ENCODE data around the gene TRANK1.
A peak's percentile ranks its signal among the peaks of the same experiment; 100 is the strongest.
"Not testable (repeated sequence)": the region's sequence is repeated elsewhere in the genome, so short reads cannot be mapped to it uniquely, and the experiment has no call there.

Gene TRANK1

GRCh38 chr3:36957063-36957462 lies 12.2 kb upstream of the TRANK1 start:
- DNase-seq (ENCODE audit: low read depth in 2 of 2), result no peak

DNA sequence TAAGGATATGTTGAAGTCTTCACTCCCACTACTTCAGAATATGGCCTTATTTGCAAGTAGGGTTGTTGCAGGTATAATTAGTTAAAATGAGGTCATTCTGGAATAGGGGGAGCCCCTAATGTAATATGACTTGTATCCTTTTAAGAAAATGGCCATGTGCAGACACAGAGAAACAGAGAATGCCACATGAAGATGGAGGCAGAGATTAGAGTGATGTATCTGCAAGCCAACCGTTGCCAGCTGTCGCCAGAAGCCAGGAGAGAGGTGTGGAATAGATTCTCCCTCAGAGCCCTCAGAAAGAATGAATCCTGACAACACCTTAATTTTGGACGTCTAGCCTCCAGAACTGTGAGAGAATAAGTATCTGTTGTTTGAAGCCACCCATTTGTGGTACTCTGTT lies 11.3 kb upstream of the TRANK1 start:
- DNase-seq (ENCODE audit: low read depth in 2 of 2), result no peak

DNA sequence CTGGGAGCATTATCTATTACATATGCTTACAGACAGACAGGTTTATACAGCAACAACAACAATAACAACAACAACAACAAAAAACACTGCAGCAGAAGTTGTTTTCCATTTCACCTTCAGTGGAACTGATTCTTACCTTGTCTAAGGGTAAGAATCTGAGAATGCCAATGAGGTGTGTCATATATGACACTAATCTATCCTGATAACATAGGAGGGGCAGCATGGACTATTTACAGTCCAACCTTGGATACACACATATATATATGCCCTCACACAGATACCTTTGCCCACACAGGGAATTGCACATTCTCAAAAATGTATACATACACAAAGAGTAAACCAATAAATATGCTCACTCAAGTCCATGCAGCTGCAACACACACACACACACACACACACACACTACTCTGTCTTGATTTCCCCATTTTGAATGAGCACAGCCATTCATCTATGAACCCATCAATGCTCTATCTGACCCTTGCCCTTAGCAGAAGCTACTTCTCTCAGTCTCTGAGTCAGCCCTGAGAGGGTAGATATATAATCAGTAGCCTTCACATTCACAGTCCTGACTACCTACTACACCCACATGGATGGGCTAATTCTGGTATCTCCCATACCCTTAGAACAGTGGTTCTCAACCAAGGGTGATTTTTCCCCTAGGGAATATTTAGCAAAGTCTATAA lies 9.7 kb upstream of the TRANK1 start:
- no peak for DNase-seq (ENCODE audit: low read depth in 2 of 2)

DNA sequence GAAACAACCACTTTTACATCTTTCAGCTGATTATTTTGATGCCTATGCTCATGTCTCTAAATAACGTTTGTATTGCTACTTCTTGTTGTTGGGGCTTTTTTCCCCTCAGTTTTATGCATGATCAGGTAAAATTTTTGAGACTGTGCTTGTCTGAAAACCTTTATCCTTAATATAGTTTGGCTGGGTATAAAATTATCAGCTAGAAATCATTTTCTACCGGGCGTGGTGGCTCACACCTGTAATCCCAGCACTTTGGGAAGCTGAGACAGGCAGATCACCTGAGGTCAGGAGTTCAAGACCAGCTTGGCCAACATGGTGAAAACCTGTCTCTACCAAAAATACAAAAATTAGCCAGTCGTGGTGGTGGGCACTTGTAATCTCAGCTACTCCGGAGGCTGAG lies 3.0 kb upstream of the TRANK1 start:
- DNase-seq (ENCODE audit: low read depth in 2 of 2), result not testable (repeated sequence)

- DNase-seq (ENCODE audit: low read depth in 2 of 2), result no peak
These were observed 603 bp upstream of the TRANK1 start for GRCh38 chr3:36945333-36945980.

- DNase-seq (ENCODE audit: low read depth in 2 of 2), result peak in 1 of 2 donors; percentile 8
These were observed 728 bp downstream of the TRANK1 start for GRCh38 chr3:36944012-36944640.

GRCh38 chr3:36943601-36944000 lies 1.3 kb downstream of the TRANK1 start:
- no peak for DNase-seq (ENCODE audit: low read depth in 2 of 2)

DNA sequence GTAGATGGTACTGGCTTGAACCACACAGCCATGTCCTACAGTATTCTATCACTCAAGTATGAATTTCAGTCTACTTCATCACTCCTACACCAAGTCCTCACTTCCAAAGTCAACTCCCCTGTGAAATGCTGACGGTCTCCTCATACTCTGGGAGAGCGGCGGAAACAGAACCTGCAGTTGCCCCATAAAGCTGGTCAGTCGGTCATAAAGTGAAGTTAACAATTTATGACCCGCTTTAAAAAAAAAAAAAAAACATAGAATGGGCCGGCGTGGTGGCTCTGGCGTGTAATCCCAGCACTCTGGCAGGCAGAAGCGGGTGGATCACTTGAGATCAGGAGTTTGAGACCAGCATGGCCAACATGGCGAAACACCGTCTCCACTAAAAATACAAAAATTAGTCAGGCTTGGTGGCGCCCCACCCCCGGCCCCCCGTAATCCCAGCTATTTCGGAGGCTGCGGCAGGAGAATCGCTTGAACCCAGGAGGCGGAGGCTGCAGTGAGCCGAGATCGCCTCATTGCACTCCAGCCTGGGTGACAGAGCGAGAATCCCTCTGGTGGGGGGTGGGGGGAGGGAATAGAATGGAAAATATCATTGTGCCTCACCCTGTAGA lies 2.1 kb downstream of the TRANK1 start:
- no peak for DNase-seq (ENCODE audit: low read depth in 2 of 2)

GRCh38 chr3:36941658-36942057 lies 3.2 kb downstream of the TRANK1 start:
- DNase-seq (ENCODE audit: low read depth in 2 of 2), result no peak

GRCh38 chr3:36941162-36941561 lies 3.7 kb downstream of the TRANK1 start:
- DNase-seq (ENCODE audit: low read depth in 2 of 2), result no peak

- DNase-seq (ENCODE audit: low read depth in 2 of 2), result no peak
These were observed 7.4 kb downstream of the TRANK1 start for GRCh38 chr3:36937492-36937891.

- no peak for DNase-seq (ENCODE audit: low read depth in 2 of 2)
These were observed 11.1 kb downstream of the TRANK1 start for GRCh38 chr3:36933540-36934296.

- DNase-seq (ENCODE audit: low read depth in 2 of 2), result not testable (repeated sequence)
These were observed 13.4 kb downstream of the TRANK1 start for GRCh38 chr3:36931424-36931823.

DNA sequence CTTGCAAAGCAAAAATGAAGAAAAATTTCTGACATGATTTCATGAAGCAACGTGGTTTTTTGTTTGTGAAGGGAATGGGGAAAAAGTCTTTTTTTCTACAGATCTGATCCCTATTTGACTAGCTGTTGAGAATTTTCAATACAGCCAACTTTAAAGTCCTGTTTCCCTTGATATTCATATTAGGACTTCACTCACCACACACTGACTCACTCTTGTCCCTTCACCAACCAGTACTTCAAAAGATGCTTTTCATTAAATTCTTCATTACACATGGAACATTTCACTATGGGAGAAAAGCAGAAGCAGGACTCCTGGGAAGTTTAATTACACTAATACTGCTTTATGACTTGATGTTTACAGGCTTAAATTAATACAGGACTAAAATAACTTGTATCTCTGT lies 16.6 kb downstream of the TRANK1 start:
- DNase-seq (ENCODE audit: low read depth in 2 of 2), result no peak

DNA sequence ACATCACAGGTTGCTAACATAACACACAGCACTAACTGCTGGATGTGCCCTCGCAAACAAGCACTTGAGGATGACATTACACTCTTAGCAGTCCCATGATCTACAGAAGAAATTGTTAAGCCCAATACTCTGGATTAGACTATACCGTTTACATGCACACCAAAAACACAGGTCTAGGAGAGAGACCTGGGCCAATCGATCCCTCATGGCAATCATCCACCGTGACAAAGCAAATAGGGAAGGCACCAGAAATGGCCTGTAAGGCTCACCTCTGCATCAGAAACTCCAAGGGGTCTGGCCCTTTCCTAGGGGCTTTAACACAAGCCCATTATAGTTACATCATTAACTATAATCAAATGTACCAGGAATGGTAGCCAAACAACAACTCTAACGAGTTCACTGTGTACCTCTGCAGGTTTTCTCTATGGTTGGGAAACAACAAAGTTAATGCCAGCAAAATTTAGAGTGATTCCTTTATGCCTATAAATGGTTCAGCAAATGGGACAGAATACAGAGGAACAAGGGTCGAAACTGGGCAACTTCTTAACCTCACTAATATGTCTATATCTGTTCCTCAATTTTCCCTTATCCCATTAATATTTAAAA lies 18.5 kb downstream of the TRANK1 start:
- no peak for DNase-seq (ENCODE audit: low read depth in 2 of 2)

- no peak for DNase-seq (ENCODE audit: low read depth in 2 of 2)
These were observed 19.9 kb downstream of the TRANK1 start for GRCh38 chr3:36924744-36925521.

DNA sequence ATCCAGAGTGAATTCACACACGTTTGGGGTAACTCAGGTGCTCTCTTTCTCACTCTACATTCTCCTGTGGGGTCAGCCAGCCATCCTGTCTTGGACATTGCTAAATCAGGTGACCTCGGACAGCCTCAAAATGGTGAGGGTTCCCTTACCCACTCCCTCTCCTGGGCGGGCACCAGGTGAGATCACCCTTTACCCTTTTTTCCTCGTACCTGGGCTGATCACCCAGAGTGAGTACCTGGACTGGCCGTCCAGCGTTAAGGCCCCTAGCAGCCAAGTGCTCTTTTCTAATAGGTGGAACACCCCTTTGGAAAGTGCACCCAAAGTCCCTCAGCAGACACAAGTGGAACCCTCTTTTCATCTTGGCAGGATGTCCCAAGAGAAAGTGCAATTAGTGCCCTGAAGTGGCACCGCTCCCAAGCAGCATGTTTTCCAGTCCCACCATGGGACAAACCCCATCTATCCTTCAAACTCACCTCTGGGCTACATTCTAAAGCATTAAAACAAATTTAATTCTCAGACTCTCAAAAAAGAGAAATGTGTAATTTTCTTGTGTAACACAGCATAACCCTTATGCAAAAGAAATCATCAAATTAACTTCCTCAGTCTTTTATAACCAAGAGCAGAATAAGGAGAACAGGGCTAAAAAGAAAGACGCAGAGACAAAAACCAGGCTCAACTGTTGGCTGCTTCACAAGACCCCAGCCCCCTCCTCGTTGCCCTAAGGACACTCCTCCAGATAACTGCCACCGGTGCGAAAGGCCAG lies 20.7 kb downstream of the TRANK1 start:
- no peak for DNase-seq (ENCODE audit: low read depth in 2 of 2)

DNA sequence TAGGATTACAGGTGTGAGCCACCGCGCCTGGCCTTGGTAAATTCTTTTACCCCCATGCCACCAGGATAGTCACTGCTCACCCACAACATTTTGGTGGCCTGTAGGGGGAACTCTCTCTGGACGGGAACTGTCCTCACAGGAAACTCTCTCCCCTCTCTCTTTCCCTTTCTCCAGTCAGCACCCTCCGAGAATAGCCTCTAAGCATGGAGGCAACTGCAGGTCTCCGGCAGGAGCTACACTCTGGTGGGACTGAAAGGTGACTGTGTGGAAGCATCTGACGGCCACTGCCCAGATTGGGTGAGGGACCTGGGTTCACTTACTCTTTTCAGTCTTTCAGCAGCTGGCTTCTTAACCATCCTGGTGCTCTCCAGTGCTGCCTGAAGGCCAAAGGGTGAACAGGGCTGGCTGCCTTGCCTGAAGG lies 21.3 kb downstream of the TRANK1 start:
- no peak for DNase-seq (ENCODE audit: low read depth in 2 of 2)

- DNase-seq (ENCODE audit: low read depth in 2 of 2), result no peak
These were observed 23.8 kb downstream of the TRANK1 start for GRCh38 chr3:36920884-36921567.

All from stimulated activated CD8-positive, alpha-beta memory T cell treated with anti-CD3 and anti-CD28 coated beads, Interleukin-7, amount 100 ng/mL, for 1 hour (primary cell).